Adipose tissue (tissue), 3 donors: ENCODE data around the gene CD2BP2. TPM values are rescaled to one million over a fixed set of nuclear protein-coding genes. Genes with fewer than 3 reads are reported as not detected.
"Not testable (repeated sequence)": the region's sequence is repeated elsewhere in the genome, so short reads cannot be mapped to it uniquely, and the experiment has no call there.

ENCODE experiments used
- H3K27ac ChIP-seq: one replicate; pipeline ENCODE4 v1.5.1; 2013; ENCODE audit warnings: low read depth, low read length
- WGBS, 3 donors: extraction: QIAGEN DNeasy Blood & Tissue Kit; methylation state at CpG; one replicate each; pipeline ENCODE4 v1.1.7; 2013; 5-methylcytosine and 5-hydroxymethylcytosine counted together
- polyA plus RNA-seq, 3 donors: library from polyadenylated mRNA; stranded (reverse); fragments of 200-250 nt; gene quantifications; one replicate each; pipeline ENCODE4 v1.2.3, GENCODE V29; 2013
- donor health status: healthy with polysubstance abuse.
- donor health status: Bipolar disorder and iron deficiency.
- donor health status: healthy.

The CD2BP2 gene
- polyA plus RNA-seq, 3 donors = 27.0 to 41.5 (median 37.5) TPM

DNA sequence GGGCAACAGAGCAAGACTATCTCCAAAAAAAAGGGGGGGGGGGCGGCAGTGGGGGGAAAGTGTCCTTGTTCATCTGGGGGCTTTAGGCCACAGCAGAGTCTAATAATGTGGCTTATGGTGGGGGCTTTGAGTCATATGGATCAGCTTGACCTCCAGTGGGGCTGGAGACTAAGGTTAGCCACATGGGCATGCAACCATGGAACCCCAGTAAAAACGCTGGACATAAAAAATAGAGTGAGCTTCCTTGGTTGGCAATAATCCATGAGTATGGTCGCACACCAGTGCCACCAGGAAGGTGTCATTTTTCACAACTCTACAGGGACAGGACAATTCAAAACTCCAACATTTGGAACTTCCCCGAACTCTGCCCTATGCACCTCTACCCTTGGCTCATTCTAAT, 44.2 kb downstream of the CD2BP2 start:
- WGBS, 3 donors = 78 to 86% (median 83%) methylated on average over 2 to 3 of the region's 4 CpGs
- not testable (repeated sequence) for H3K27ac ChIP-seq

DNA sequence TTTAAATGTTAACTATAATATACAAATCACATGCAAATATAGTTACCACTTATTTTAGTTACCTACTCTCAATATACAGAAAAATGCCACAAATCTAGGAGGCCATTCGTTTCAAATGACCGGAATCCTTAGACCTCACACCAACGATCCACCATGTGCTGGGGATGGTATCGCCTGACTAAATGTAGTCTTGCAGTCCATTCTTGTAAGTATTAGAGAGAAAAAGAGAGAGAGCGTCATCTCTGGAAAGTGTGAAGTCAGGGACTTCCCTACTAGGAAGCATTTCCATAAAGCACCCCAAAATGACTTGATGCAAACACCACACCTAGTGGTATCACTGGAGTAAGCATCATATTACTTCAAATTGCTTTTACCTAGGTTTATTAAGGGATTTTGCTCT, 45.9 kb downstream of the CD2BP2 start:
- H3K27ac ChIP-seq = not testable (repeated sequence)
- WGBS, 3 donors = 88 to 96% (median 89%) methylated on average over 5 of the region's 5 CpGs

Other genes with a start within 250 kb of the CD2BP2 start
- gene GDPD3, start 241.8 kb downstream of the CD2BP2 start, polyA plus RNA-seq = 1 to 10 TPM; 1.2 to 5.6 (median 3.4) TPM
- 100 to 1,000 TPM in 2 of 3 donors, 10 to 100 TPM in 1; 25.2 to 143 (median 108) TPM for gene MAPK3, start 232.1 kb downstream of the CD2BP2 start, polyA plus RNA-seq
- gene CORO1A, start 171.7 kb downstream of the CD2BP2 start, polyA plus RNA-seq = 10 to 100 TPM; 14.9 to 73.1 (median 72.4) TPM
- gene BOLA2B, start 161.6 kb downstream of the CD2BP2 start, polyA plus RNA-seq = 100 to 1,000 TPM in 2 of 3 donors, 10 to 100 TPM in 1; 77.5 to 143 (median 136) TPM
- 10 to 100 TPM; 33.5 to 60.0 (median 44.0) TPM for gene SLX1A, start 161.4 kb downstream of the CD2BP2 start, polyA plus RNA-seq
- gene SULT1A3, start 156.1 kb downstream of the CD2BP2 start, polyA plus RNA-seq = 10 to 100 TPM in 1 of 3 donors, 1 to 10 TPM in 2; 4.9 to 20.1 (median 5.0) TPM
- gene NPIPB13, start 106.8 kb downstream of the CD2BP2 start, polyA plus RNA-seq = 1 to 10 TPM; 2.7 to 5.5 (median 3.0) TPM
- 10 to 100 TPM; 12.4 to 28.2 (median 27.6) TPM for gene TBC1D10B, start 15.2 kb upstream of the CD2BP2 start, polyA plus RNA-seq
- 1 to 10 TPM in 1 of 3 donors, under 1 TPM in 1, not detected in 1; 0.98 to 1.3 TPM for gene MYL11, start 19.5 kb upstream of the CD2BP2 start, polyA plus RNA-seq
- 1 to 10 TPM; 1.8 to 3.9 (median 3.6) TPM for gene SEPTIN1, start 27.3 kb upstream of the CD2BP2 start, polyA plus RNA-seq
- 1 to 10 TPM; 2.4 to 3.9 (median 3.2) TPM for gene ZNF48, start 40.1 kb upstream of the CD2BP2 start, polyA plus RNA-seq
- gene ZNF771, start 52.3 kb upstream of the CD2BP2 start, polyA plus RNA-seq = 1 to 10 TPM; 4.2 to 6.4 (median 4.9) TPM
- gene DCTPP1, start 74.7 kb upstream of the CD2BP2 start, polyA plus RNA-seq = 10 to 100 TPM; 27.5 to 29.8 (median 29.2) TPM
- 10 to 100 TPM; 25.0 to 45.0 (median 38.6) TPM for gene SEPHS2, start 90.6 kb upstream of the CD2BP2 start, polyA plus RNA-seq
- gene ITGAL, start 117.4 kb upstream of the CD2BP2 start, polyA plus RNA-seq = 1 to 10 TPM; 1.2 to 5.3 (median 4.3) TPM
- 10 to 100 TPM; 17.8 to 33.9 (median 22.3) TPM for gene ZNF768, start 171.3 kb upstream of the CD2BP2 start, polyA plus RNA-seq
- 1 to 10 TPM; 3.8 to 6.1 (median 5.3) TPM for gene ZNF747, start 179.6 kb upstream of the CD2BP2 start, polyA plus RNA-seq
- 1 to 10 TPM; 3.0 to 4.8 (median 3.8) TPM for gene ZNF764, start 203.1 kb upstream of the CD2BP2 start, polyA plus RNA-seq
- 10 to 100 TPM in 1 of 3 donors, 1 to 10 TPM in 2; 8.7 to 21.9 (median 9.7) TPM for gene ZNF688, start 216.4 kb upstream of the CD2BP2 start, polyA plus RNA-seq
- gene ZNF785, start 230.4 kb upstream of the CD2BP2 start, polyA plus RNA-seq = 1 to 10 TPM; 3.8 to 5.7 (median 4.4) TPM